WI38 (cell line): ENCODE data around the gene PPIP5K1.

Experiments
- H3K4me3 ChIP-seq: 2 replicates; pipeline ENCODE4 v1.5.1; 2011; ENCODE audit warnings: low read depth, mild to moderate bottlenecking, control low read depth, low read length
- CTCF ChIP-seq: IDR thresholded peaks from 2 replicates; pipeline ENCODE4 v1.5.1; 2012; ENCODE audit warnings: low read depth, mild to moderate bottlenecking, control low read depth, low read length

Gene PPIP5K1

GRCh38 chr15:43527802-43528541, 62.0 kb downstream of the PPIP5K1 start:
- H3K4me3 ChIP-seq, result no peak overlapping the region
- no peak for TF ChIP-seq CTCF

DNA sequence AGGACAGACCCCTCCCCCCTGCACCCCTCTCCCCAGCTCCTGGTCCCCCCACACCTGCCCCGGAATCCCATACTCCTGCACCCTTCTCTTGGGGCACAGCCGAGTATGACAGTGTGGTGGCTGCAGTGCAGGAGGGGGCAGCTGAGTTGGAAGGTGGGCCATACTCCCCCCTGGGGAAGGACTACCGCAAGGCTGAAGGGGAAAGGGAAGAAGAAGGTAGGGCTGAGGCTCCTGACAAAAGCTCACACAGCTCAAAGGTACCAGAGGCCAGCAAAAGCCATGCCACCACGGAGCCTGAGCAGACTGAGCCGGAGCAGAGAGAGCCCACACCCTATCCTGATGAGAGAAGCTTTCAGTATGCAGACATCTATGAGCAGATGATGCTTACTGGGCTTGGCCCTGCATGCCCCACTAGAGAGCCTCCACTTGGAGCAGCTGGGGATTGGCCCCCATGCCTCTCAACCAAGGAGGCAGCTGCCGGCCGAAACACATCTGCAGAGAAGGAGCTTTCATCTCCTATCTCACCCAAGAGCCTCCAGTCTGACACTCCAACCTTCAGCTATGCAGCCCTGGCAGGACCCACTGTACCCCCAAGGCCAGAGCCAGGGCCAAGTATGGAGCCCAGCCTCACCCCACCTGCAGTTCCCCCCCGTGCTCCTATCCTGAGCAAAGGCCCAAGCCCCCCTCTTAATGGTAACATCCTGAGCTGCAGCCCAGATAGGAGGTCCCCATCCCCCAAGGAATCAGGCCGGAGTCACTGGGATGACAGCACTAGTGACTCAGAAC, 62.8 kb downstream of the PPIP5K1 start:
- no peak for TF ChIP-seq CTCF
- no peak overlapping the region for H3K4me3 ChIP-seq

DNA sequence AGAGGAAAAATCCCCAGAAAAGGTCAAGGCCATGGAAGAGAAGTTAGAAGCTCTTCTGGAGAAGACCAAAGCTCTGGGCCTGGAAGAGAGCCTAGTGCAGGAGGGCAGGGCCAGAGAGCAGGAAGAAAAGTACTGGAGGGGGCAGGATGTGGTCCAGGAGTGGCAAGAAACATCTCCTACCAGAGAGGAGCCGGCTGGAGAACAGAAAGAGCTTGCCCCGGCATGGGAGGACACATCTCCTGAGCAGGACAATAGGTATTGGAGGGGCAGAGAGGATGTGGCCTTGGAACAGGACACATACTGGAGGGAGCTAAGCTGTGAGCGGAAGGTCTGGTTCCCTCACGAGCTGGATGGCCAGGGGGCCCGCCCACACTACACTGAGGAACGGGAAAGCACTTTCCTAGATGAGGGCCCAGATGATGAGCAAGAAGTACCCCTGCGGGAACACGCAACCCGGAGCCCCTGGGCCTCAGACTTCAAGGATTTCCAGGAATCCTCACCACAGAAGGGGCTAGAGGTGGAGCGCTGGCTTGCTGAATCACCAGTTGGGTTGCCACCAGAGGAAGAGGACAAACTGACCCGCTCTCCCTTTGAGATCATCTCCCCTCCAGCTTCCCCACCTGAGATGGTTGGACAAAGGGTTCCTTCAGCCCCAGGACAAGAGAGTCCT, 63.6 kb downstream of the PPIP5K1 start:
- no peak for TF ChIP-seq CTCF
- H3K4me3 ChIP-seq, result no peak overlapping the region

DNA sequence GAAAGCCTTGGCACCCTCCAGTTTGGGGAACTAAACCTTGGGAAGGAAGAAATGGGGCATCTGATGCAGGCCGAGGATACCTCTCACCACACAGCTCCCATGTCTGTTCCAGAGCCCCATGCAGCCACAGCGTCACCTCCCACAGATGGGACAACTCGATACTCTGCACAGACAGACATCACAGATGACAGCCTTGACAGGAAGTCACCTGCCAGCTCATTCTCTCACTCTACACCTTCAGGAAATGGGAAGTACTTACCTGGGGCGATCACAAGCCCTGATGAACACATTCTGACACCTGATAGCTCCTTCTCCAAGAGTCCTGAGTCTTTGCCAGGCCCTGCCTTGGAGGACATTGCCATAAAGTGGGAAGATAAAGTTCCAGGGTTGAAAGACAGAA, 64.9 kb downstream of the PPIP5K1 start:
- no peak overlapping the region for H3K4me3 ChIP-seq
- no peak for TF ChIP-seq CTCF

GRCh38 chr15:43524254-43524845, 65.7 kb downstream of the PPIP5K1 start:
- no peak for TF ChIP-seq CTCF
- H3K4me3 ChIP-seq, result no peak overlapping the region

GRCh38 chr15:43523646-43524045, 66.4 kb downstream of the PPIP5K1 start:
- H3K4me3 ChIP-seq, result no peak overlapping the region
- no peak for TF ChIP-seq CTCF
